HepG2 (cell line): ENCODE measurements around the gene LIPC. TPM values are rescaled to one million over a fixed set of nuclear protein-coding genes. Genes with fewer than 3 reads are reported as not detected.

Experiments used
- EHMT2 ChIP-seq: fragments of 200-600 bp; sonication (generic); IDR thresholded peaks from 2 replicates; pipeline ENCODE4 v1.7.0; 2017; ENCODE audit warnings: antibody characterized with exemption, low read depth, low read length, borderline replicate concordance
- FOXC1 ChIP-seq: sonication (generic); formaldehyde crosslinking; IDR thresholded peaks from 2 replicates; pipeline ENCODE4 v1.8.0; 2022; ENCODE audit warnings: mild to moderate bottlenecking, missing genetic modification reagents, borderline replicate concordance
- HNRNPK ChIP-seq: fragments of 200-400 bp; formaldehyde crosslinking; IDR thresholded peaks from 2 replicates; pipeline ENCODE4 v1.6.1; 2018; ENCODE audit warnings: low read length, low read depth, moderate library complexity, mild to moderate bottlenecking; ENCODE audit not compliant: poor library complexity, severe bottlenecking
- HOXA5 ChIP-seq: sonication (generic); formaldehyde crosslinking; IDR thresholded peaks from 2 replicates; pipeline ENCODE4 v1.4.0; 2020; ENCODE audit warnings: missing genetic modification reagents
- HOXD1 ChIP-seq: sonication (generic); formaldehyde crosslinking; IDR thresholded peaks from 2 replicates; pipeline ENCODE4 v1.5.0; 2020; ENCODE audit warnings: missing genetic modification reagents
- KLF11 ChIP-seq: IDR thresholded peaks from 2 replicates; pipeline ENCODE4 v1.6.1; 2016; ENCODE audit warnings: missing compliant biosample characterization
- MYNN ChIP-seq: sonication (generic); formaldehyde crosslinking; IDR thresholded peaks from 2 replicates; pipeline ENCODE4 v1.4.0; 2020; ENCODE audit warnings: mild to moderate bottlenecking, low read depth, missing genetic modification reagents
- NFE2 ChIP-seq: sonication (generic); formaldehyde crosslinking; IDR thresholded peaks from 2 replicates; pipeline ENCODE4 v1.4.0; 2020; ENCODE audit warnings: missing genetic modification reagents
- PAX8 ChIP-seq: sonication (generic); formaldehyde crosslinking; IDR thresholded peaks from 2 replicates; pipeline ENCODE4 v1.8.0; 2022; ENCODE audit warnings: mild to moderate bottlenecking, missing genetic modification reagents, borderline replicate concordance
- PITX1 ChIP-seq: sonication (generic); formaldehyde crosslinking; IDR thresholded peaks from 2 replicates; pipeline ENCODE4 v1.5.1; 2020; ENCODE audit warnings: mild to moderate bottlenecking, missing genetic modification reagents
- SAP130 ChIP-seq: IDR thresholded peaks from 2 replicates; pipeline ENCODE4 v1.6.1; 2016; ENCODE audit warnings: low read depth
- SOX5 ChIP-seq: IDR thresholded peaks from 2 replicates; pipeline ENCODE4 v1.6.1; 2016; ENCODE audit warnings: borderline replicate concordance
- SOX6 ChIP-seq, 2 experiments: fragments of 450-650 bp in 1 of 2; sonication (generic) in 1 of 2; formaldehyde crosslinking in 1 of 2; IDR thresholded peaks; 2 replicates each; pipeline versions ENCODE4 v1.4.0 to v1.6.1; 2017 to 2020; ENCODE audit warnings: antibody characterized with exemption in 1 of 2, mild to moderate bottlenecking in 1 of 2, missing genetic modification reagents in 1 of 2
- XRCC5 ChIP-seq: fragments of 200-400 bp; formaldehyde crosslinking; optimal IDR thresholded peaks from 2 replicates; pipeline ENCODE3; 2017; ENCODE audit warnings: mild to moderate bottlenecking, low read length
- ZFP36 ChIP-seq: fragments of 150-350 bp; IDR thresholded peaks from 2 replicates; pipeline ENCODE4 v1.6.1; 2018; ENCODE audit warnings: borderline replicate concordance, low read length, low read depth; ENCODE audit not compliant: partially characterized antibody
- ZKSCAN8 ChIP-seq: IDR thresholded peaks from 2 replicates; pipeline ENCODE4 v1.6.1; 2016; ENCODE audit warnings: borderline replicate concordance, missing genetic modification reagents, missing compliant biosample characterization
- ZNF264 ChIP-seq: sonication (generic); formaldehyde crosslinking; IDR thresholded peaks from 2 replicates; pipeline ENCODE4 v1.4.0; 2020; ENCODE audit warnings: missing genetic modification reagents
- ZNF460 ChIP-seq: sonication (generic); formaldehyde crosslinking; IDR thresholded peaks from 2 replicates; pipeline ENCODE4 v1.5.1; 2020; ENCODE audit warnings: missing genetic modification reagents, mild to moderate bottlenecking, borderline replicate concordance
- ZNF513 ChIP-seq: sonication (generic); formaldehyde crosslinking; conservative IDR thresholded peaks from 2 replicates; pipeline ENCODE4 v1.5.0; 2020; ENCODE audit warnings: missing genetic modification reagents
- ZNF557 ChIP-seq: sonication (generic); formaldehyde crosslinking; IDR thresholded peaks from 2 replicates; pipeline ENCODE4 v1.4.0; 2020; ENCODE audit warnings: missing genetic modification reagents
- ZNF567 ChIP-seq: sonication (generic); formaldehyde crosslinking; IDR thresholded peaks from 2 replicates; pipeline ENCODE4 v1.8.1; 2023; ENCODE audit warnings: mild to moderate bottlenecking, missing genetic modification reagents, borderline replicate concordance
- ZNF615 ChIP-seq: sonication (generic); formaldehyde crosslinking; IDR thresholded peaks from 2 replicates; pipeline ENCODE4 v1.5.0; 2020; ENCODE audit warnings: mild to moderate bottlenecking, missing genetic modification reagents, borderline replicate concordance
- ZNF788 ChIP-seq: sonication (generic); formaldehyde crosslinking; IDR thresholded peaks from 2 replicates; pipeline ENCODE4 v1.5.0; 2020; ENCODE audit warnings: mild to moderate bottlenecking, missing genetic modification reagents, borderline replicate concordance
- polyA plus RNA-seq, 8 experiments: library from polyadenylated mRNA; depleted of rRNA in 3 of 8; stranded (reverse) in 7 of 8; unstranded in 1 of 8; fragments of >200 nt; fragmentation: Illumina TruSeq in 4 of 8; extraction: Trizol in 4 of 8; gene quantifications; 2 replicates each; pipeline versions ENCODE4 v1.2.1 to v1.2.3, GENCODE V29; 2011 to 2016; ENCODE audit warnings: low read depth in 4 of 8, missing spikeins in 1 of 8, mixed read lengths in 1 of 8; ENCODE audit not compliant: insufficient read depth in 1 of 8
- total RNA-seq, 5 experiments: library from RNA; depleted of rRNA; stranded (reverse); fragments of >200 nt; fragmentation: Illumina TruSeq; extraction: Trizol; gene quantifications; 2 replicates each; pipeline ENCODE4 v1.2.3, GENCODE V29; 2016; ENCODE audit warnings: low read depth in 1 of 5
- TF ChIP-seq, protein P1 (sequence below): sonication (generic); formaldehyde crosslinking; IDR thresholded peaks from 2 replicates; pipeline ENCODE4 v1.4.0; 2020; ENCODE audit warnings: missing genetic modification reagents
- TF ChIP-seq, protein P2 (sequence below): IDR thresholded peaks from 2 replicates; pipeline ENCODE4 v1.6.1; 2016; ENCODE audit warnings: low read depth
- TF ChIP-seq, protein P3 (sequence below): sonication (generic); formaldehyde crosslinking; IDR thresholded peaks from 2 replicates; pipeline ENCODE4 v1.5.0; 2020; ENCODE audit warnings: missing genetic modification reagents, mild to moderate bottlenecking, borderline replicate concordance

Gene LIPC
- total and polyA plus RNA-seq, 2 of the 13 experiments (the other 11 are each of a cell fraction or from before 2014, with no cell fraction given), result 26.0 to 38.0 TPM

DNA sequence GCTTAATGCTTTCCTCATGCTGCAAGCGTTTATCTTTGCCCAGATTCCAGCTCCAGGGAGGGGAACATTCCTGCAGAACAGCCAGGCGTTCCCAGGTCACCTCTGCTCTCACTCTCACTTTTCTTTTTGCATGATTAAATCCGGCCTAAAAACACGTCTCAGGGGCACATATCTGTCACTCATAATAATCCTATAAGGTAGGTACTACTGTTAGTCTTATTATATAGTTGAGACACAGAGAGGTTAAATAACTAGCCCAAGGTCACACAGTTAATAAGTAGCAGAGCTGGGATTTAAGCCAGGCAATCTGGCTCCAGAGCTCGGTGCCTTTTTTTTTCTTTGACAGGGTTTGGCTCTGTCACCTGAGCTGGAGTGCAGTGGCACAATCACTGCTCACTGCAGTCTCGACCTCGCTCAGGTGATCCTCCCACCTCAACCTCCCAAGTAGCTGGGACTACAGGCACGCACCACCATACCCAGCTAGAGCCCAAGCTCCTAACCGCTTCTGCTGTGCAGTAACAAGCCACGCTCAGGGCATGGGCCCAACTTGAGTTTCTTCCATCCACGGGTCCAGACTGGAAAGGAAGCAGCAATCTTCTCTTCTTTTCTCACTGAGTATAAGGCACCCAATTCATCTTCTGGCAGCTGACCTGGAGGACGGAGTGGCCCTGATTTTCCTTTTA is 96.5 kb downstream of the LIPC start (continued):
- TF ChIP-seq ZNF567 (CRISPR knock-in tag) (no peak), ZKSCAN8 (CRISPR knock-in tag) (0 out of 2 replicates have a peak, but pooled peaks have one; percentile 26), XRCC5 (peak; percentile 19), ZNF264 (0 out of 2 replicates have a peak, but pooled peaks have one; percentile 79), EHMT2 (peak; percentile 42; the same call in 1 of the 2 replicates), HOXD1 (CRISPR knock-in tag) (0 out of 2 replicates have a peak, but pooled peaks have one; percentile 26), ZNF557 (CRISPR knock-in tag) (0 out of 2 replicates have a peak, but pooled peaks have one; percentile 44), PITX1 (CRISPR knock-in tag) (peak; percentile 76; the same call in 1 of the 2 replicates), NFE2 (no peak), KLF11 (CRISPR knock-in tag) (no peak), HNRNPK (no peak), FOXC1 (CRISPR knock-in tag) (peak; percentile 10; the same call in 1 of the 2 replicates), SOX5 (CRISPR knock-in tag) (peak; percentile 47; the same call in 1 of the 2 replicates), ZFP36 (peak; percentile 12), PAX8 (CRISPR knock-in tag) (no peak), HOXA5 (CRISPR knock-in tag) (peak; percentile 75), ZNF615 (CRISPR knock-in tag) (no peak), ZNF460 (peak; percentile 99), SAP130 (CRISPR knock-in tag) (peak; percentile 49; the same call in 1 of the 2 replicates), ZNF788 (CRISPR knock-in tag) (peak; percentile 73; the same call in 1 of the 2 replicates), MYNN (CRISPR knock-in tag) (no peak), ZNF513 (CRISPR knock-in tag) (no peak), SOX6 (IDR thresholded peaks at IDR 0.05) (no peak), SOX6 (CRISPR knock-in tag; IDR thresholded peaks at IDR 0.05) (peak; percentile 66)
- TF ChIP-seq, protein P1, sequence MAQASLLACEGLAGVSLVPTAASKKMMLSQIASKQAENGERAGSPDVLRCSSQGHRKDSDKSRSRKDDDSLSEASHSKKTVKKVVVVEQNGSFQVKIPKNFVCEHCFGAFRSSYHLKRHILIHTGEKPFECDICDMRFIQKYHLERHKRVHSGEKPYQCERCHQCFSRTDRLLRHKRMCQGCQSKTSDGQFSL (CRISPR knock-in tag), result peak; percentile 24; the same call in 1 of the 2 replicates
- TF ChIP-seq, protein P2, sequence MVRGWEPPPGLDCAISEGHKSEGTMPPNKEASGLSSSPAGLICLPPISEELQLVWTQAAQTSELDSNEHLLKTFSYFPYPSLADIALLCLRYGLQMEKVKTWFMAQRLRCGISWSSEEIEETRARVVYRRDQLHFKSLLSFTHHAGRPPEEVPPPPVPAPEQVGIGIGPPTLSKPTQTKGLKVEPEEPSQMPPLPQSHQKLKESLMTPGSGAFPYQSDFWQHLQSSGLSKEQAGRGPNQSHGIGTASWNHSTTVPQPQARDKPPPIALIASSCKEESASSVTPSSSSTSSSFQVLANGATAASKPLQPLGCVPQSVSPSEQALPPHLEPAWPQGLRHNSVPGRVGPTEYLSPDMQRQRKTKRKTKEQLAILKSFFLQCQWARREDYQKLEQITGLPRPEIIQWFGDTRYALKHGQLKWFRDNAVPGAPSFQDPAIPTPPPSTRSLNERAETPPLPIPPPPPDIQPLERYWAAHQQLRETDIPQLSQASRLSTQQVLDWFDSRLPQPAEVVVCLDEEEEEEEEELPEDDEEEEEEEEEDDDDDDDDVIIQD, result no peak
- TF ChIP-seq, protein P3, sequence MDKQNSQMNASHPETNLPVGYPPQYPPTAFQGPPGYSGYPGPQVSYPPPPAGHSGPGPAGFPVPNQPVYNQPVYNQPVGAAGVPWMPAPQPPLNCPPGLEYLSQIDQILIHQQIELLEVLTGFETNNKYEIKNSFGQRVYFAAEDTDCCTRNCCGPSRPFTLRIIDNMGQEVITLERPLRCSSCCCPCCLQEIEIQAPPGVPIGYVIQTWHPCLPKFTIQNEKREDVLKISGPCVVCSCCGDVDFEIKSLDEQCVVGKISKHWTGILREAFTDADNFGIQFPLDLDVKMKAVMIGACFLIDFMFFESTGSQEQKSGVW (CRISPR knock-in tag), result no peak
